PC-9 (cell line): ENCODE measurements around the gene UCP3.

Source experiments
- CTCF ChIP-seq: fragments of 200-600 bp; sonication (generic); conservative IDR thresholded peaks from 2 replicates; pipeline ENCODE4 v1.6.1; 2017; ENCODE audit warnings: mixed run types, antibody characterized with exemption, mild to moderate bottlenecking, moderate library complexity
- EZH2 ChIP-seq: fragments of 200-600 bp; sonication (generic); IDR thresholded peaks from 2 replicates; pipeline ENCODE4 v1.8.0; 2017; ENCODE audit warnings: antibody characterized with exemption, low read depth

GRCh38 chr11:73971175-73971719 lies 37.6 kb downstream of the UCP3 start:
- TF ChIP-seq CTCF = no peak
- no peak for TF ChIP-seq EZH2
